Testis (tissue), 2 donors: ENCODE measurements around the gene RAB3C.

ENCODE experiments used
- CTCF ChIP-seq, 3 experiments: fragments of 450-650 bp in 2 of 3; fragments of 200-600 bp in 1 of 3; sonication (generic) in 1 of 3; IDR thresholded peaks; one replicate each; pipeline ENCODE4 v1.5.1; 2016 to 2019; ENCODE audit warnings: antibody characterized with exemption in 3 of 3, mild to moderate bottlenecking in 2 of 3, moderate library complexity in 1 of 3
- POLR2A ChIP-seq: fragments of 450-650 bp; IDR thresholded peaks from one replicate; pipeline ENCODE4 v1.6.1; 2017; ENCODE audit warnings: antibody characterized with exemption, mild to moderate bottlenecking, moderate library complexity

- TF ChIP-seq CTCF (IDR thresholded peaks at IDR 0.05) (no peak), POLR2A (no peak)
Observed at GRCh38 chr5:58703925-58704555, 121.2 kb downstream of the RAB3C start.
